HepG2 (cell line): Measurements from ENCODE around the gene EEF1AKMT3. TPM values are rescaled to one million over a fixed set of nuclear protein-coding genes. Genes with fewer than 3 reads are reported as not detected.
A peak's percentile ranks its signal among the peaks of the same experiment; 100 is the strongest.

ENCODE experiments used
- ATAC-seq: fragments of 200-7000 bp; cut with Tn5 transposase; 3 replicates; pipeline ENCODE4 v1.9.1; 2020; ENCODE audit warnings: mild to moderate bottlenecking, moderate library complexity
- BruUV-seq: library from RNA; stranded (reverse); fragments of 400-500 nt; replicated peaks from 2 replicates; lab custom pipeline; 2021; lab: Mats Ljungman, UMichigan
- CTCF ChIA-PET: fragments of 300-600 bp; formaldehyde crosslinking; extraction: SDS; loops from one replicate; lab custom pipeline; 2021; ENCODE audit warnings: low total read pairs, inconsistent platforms, low intra/inter-chr PET ratio; lab: Yijun Ruan, JAX
- POLR2A ChIA-PET: fragments of 350-600 bp; sonication (Branson Sonifier 250); formaldehyde crosslinking; loops from one replicate; lab custom pipeline; 2020; ENCODE audit warnings: antibody characterized with exemption, inconsistent platforms; lab: Yijun Ruan, JAX
- DNase-seq: peaks from one replicate; pipeline ENCODE4 v3.0.0-alpha.2; 2015; ENCODE audit warnings: low spot score
- FAIRE-seq: peaks from 3 replicates; lab custom pipeline; 2011; peaks lifted over from hg19 to GRCh38; lab: Jason Lieb, UNC
- H2AFZ ChIP-seq: one replicate; pipeline ENCODE4 v1.6.1; 2011; ENCODE audit warnings: low read length, inconsistent platforms
- H3K27ac ChIP-seq: fragments of 300-600 bp; 3 replicates; pipeline ENCODE4 v1.8.0; 2011; ENCODE audit warnings: mixed run types, mild to moderate bottlenecking, mixed read lengths, low read length, inconsistent platforms; ENCODE audit not compliant: insufficient read depth; ENCODE audit errors: extremely low read length
- H3K27me3 ChIP-seq, 2 experiments: fragments of 200-600 bp in 1 of 2; 2 replicates in 1 of 2; 3 replicates in 1 of 2; pipeline versions ENCODE4 v1.6.0 to v1.8.0; 2011; ENCODE audit warnings: low read length in 2 of 2, mild to moderate bottlenecking in 2 of 2, moderate library complexity in 2 of 2, inconsistent platforms in 1 of 2; ENCODE audit not compliant: insufficient read depth in 2 of 2, control insufficient read depth in 1 of 2
- H3K36me3 ChIP-seq, 2 experiments: fragments of 200-600 bp in 1 of 2; replicated peaks in 1 of 2; 2 replicates in 1 of 2; 3 replicates in 1 of 2; pipeline versions ENCODE4 v1.5.1 to v1.8.0; 2011; ENCODE audit warnings: low read length in 2 of 2, inconsistent platforms in 1 of 2; ENCODE audit not compliant: insufficient read depth in 2 of 2, control insufficient read depth in 1 of 2
- H3K4me1 ChIP-seq: 2 replicates; pipeline ENCODE4 v1.5.1; 2012; ENCODE audit warnings: low read length, inconsistent platforms; ENCODE audit not compliant: insufficient read depth
- H3K4me2 ChIP-seq: 2 replicates; pipeline ENCODE4 v1.6.0; 2011; ENCODE audit warnings: low read depth, low read length, inconsistent platforms
- H3K4me3 ChIP-seq, 3 experiments: fragments of 200-600 bp in 1 of 3; sonication (generic), shearing (Covaris generic) in 1 of 3; replicated peaks in 1 of 3; 2 replicates each; pipeline ENCODE4 v1.5.1; 2011 to 2016; ENCODE audit warnings: low read length in 3 of 3, inconsistent platforms in 2 of 3, low read depth in 2 of 3, mild to moderate bottlenecking in 2 of 3, control low read depth in 1 of 3, mixed read lengths in 1 of 3; ENCODE audit not compliant: insufficient read depth in 1 of 3
- H3K79me2 ChIP-seq: one replicate; pipeline ENCODE4 v1.6.1; 2011; ENCODE audit warnings: low read length, inconsistent platforms; ENCODE audit not compliant: insufficient read depth
- H3K9ac ChIP-seq: 2 replicates; pipeline ENCODE4 v1.6.0; 2011; ENCODE audit warnings: mild to moderate bottlenecking, low read depth, low read length, inconsistent platforms; ENCODE audit not compliant: insufficient read depth
- H3K9me3 ChIP-seq: 2 replicates; pipeline ENCODE4 v1.5.1; 2012; ENCODE audit warnings: mild to moderate bottlenecking, low read length
- H4K20me1 ChIP-seq: 2 replicates; pipeline ENCODE4 v1.6.0; 2011; ENCODE audit warnings: inconsistent platforms, mild to moderate bottlenecking, low read length, moderate library complexity; ENCODE audit not compliant: insufficient read depth
- EEA1 ChIP-seq: sonication (generic); formaldehyde crosslinking; IDR thresholded peaks from 2 replicates; pipeline ENCODE4 v1.5.1; 2020; ENCODE audit warnings: mild to moderate bottlenecking, missing genetic modification reagents, borderline replicate concordance
- KLF6 ChIP-seq: IDR thresholded peaks from 2 replicates; pipeline ENCODE4 v1.8.0; 2016; ENCODE audit warnings: missing biosample characterization, missing genetic modification reagents
- MAFF ChIP-seq: IDR thresholded peaks from 2 replicates; pipeline ENCODE4 v1.6.1; 2011; ENCODE audit warnings: low read depth, low read length, improper control_type of control experiment
- PHF20 ChIP-seq: sonication (generic); formaldehyde crosslinking; IDR thresholded peaks from 2 replicates; pipeline ENCODE4 v1.5.0; 2020; ENCODE audit warnings: mild to moderate bottlenecking, missing genetic modification reagents
- SP2 ChIP-seq: sonication (generic); formaldehyde crosslinking; IDR thresholded peaks from 2 replicates; pipeline ENCODE4 v1.5.1; 2020; ENCODE audit warnings: mild to moderate bottlenecking, missing genetic modification reagents
- ZHX1 ChIP-seq: sonication (generic); formaldehyde crosslinking; IDR thresholded peaks from 2 replicates; pipeline ENCODE4 v1.8.1; 2022; ENCODE audit warnings: low read depth, mild to moderate bottlenecking, missing genetic modification reagents
- WGBS: methylation state at CpG from one replicate; pipeline ENCODE4 v1.1.6; 2017; ENCODE audit warnings: low lambda C conversion rate; 5-methylcytosine and 5-hydroxymethylcytosine counted together
- in situ Hi-C: cut with HindIII; loops from 2 replicates; pipeline ENCODE4 v1.10.0; 2017; ENCODE audit warnings: low pct_unique_long_range_greater_than_20kb; ENCODE audit not compliant: extremely low pct_ligation_motif_present
- intact Hi-C: fragments of 100-400 bp; cut with micrococcal nuclease; formaldehyde crosslinking; loops from one replicate; pipeline ENCODE4 v1.10.0; 2022; ENCODE audit not compliant: unreplicated experiment
- polyA plus RNA-seq, 8 experiments: library from polyadenylated mRNA; depleted of rRNA in 3 of 8; stranded (reverse) in 7 of 8; unstranded in 1 of 8; fragments of >200 nt; fragmentation: Illumina TruSeq in 4 of 8; extraction: Trizol in 4 of 8; gene quantifications; 2 replicates each; pipeline versions ENCODE4 v1.2.1 to v1.2.3, GENCODE V29; 2011 to 2016; ENCODE audit warnings: low read depth in 4 of 8, missing spikeins in 1 of 8, mixed read lengths in 1 of 8; ENCODE audit not compliant: insufficient read depth in 1 of 8
- total RNA-seq, 5 experiments: library from RNA; depleted of rRNA; stranded (reverse); fragments of >200 nt; fragmentation: Illumina TruSeq; extraction: Trizol; gene quantifications; 2 replicates each; pipeline ENCODE4 v1.2.3, GENCODE V29; 2016; ENCODE audit warnings: low read depth in 1 of 5

Gene EEF1AKMT3
- total and polyA plus RNA-seq, 2 of the 13 experiments (the other 11 are each of a cell fraction or from before 2014, with no cell fraction given) = 4.7 to 11.4 TPM

DNA sequence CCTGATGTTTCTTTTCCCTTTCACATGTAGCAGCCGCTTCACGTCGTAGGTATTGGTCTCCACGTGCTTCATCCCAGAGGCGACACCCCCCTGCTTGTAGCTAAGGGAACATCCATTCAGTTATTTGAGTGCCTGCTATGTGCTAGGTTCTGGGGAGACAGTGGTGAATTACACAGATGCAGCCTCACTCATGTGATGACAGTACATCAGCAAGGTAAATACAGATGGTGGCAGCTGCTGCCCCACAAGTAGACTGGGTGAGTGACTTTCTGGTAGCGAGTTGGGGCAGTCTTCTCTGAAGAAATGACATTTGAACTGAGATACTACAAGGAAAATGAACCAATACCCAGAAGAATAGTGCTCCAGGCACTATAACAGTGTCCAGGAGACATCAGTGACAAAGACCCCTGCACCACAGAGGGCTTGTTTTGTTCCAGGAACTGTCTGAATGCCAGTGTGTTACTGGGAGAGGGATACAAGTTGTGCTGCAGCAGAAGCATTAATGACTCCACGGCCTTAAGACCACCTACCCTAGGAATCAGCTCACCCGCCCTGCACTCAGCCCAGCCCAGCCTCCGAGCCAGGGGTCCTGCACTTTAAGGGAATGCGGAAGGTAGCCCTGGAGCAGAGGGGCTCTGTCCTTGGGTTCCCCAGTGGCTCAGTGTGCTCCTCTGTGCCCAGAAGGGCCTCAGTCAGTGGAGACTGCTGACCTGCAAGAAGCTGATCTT lies 38.8 kb downstream of the EEF1AKMT3 start:
- intact Hi-C loops = no loop called here
- H2AFZ ChIP-seq = no peak overlapping the region
- FAIRE-seq (no peak), DNase-seq (no peak), ATAC-seq (no peak)
- H3K36me3 ChIP-seq = peaks cover 0 to 3% of the 10 kb centered on the region in 2 experiments; a peak in 2 of 5 replicates
- H3K4me1 ChIP-seq = peaks cover 42% of the 10 kb centered on the region
- no peaks in the 10 kb centered on the region for H3K9me3 ChIP-seq
- no peak overlapping the region for H3K9ac ChIP-seq
- BruUV-seq = no TSS peak
- in situ Hi-C loops = no loop called here
- TF ChIP-seq SP2 (CRISPR knock-in tag) = no peak
- no peak for TF ChIP-seq KLF6 (CRISPR knock-in tag)
- POLR2A ChIA-PET = no interaction called here
- H3K4me2 ChIP-seq = no peak overlapping the region
- CTCF ChIA-PET = no interaction called here
- H3K27me3 ChIP-seq = no peaks in the 10 kb centered on the region
- no peaks in the 10 kb centered on the region for H3K79me2 ChIP-seq
- 95% methylated on average over 7 of the region's 10 CpGs for WGBS
- H3K4me3 ChIP-seq = no peak overlapping the region
- H4K20me1 ChIP-seq = no peaks in the 10 kb centered on the region
- no peak overlapping the region for H3K27ac ChIP-seq

- no peak overlapping the region for H3K4me3 ChIP-seq
- ATAC-seq = peak; percentile 4
- BruUV-seq = no TSS peak
- in situ Hi-C loops (no loop called here), intact Hi-C loops (no loop called here)
- no peak overlapping the region for H2AFZ ChIP-seq
- no peak for DNase-seq
- FAIRE-seq = no peak
- H3K27ac ChIP-seq = peak overlapping the region; percentile 65
- ChIA-PET CTCF (interaction anchor here (0.7 kb wide), 1 partner anchor 92 kb away, joined by 4 read pairs; no protein-coding TSS in a partner anchor), POLR2A (interaction anchor here (1.0 to 1.9 kb wide), 3 partner anchors 30 to 41 kb away, joined by 3 to 6 read pairs (median 3); partner anchors contain the start of genes CTDSP2, EEF1AKMT3, METTL1 and TSFM)
- no peak overlapping the region for H3K9ac ChIP-seq
- H3K4me1 ChIP-seq = peaks cover 63% of the 10 kb centered on the region
- no peaks in the 10 kb centered on the region for H4K20me1 ChIP-seq
- H3K27me3 ChIP-seq = no peaks in the 10 kb centered on the region
- no peaks in the 10 kb centered on the region for H3K79me2 ChIP-seq
- no peak overlapping the region for H3K4me2 ChIP-seq
- H3K36me3 ChIP-seq = no peaks in the 10 kb centered on the region
- TF ChIP-seq EEA1 (0 out of 2 replicates have a peak, but pooled peaks have one; percentile 7), MAFF (no peak), PHF20 (CRISPR knock-in tag) (no peak), ZHX1 (CRISPR knock-in tag) (no peak)
- 83% methylated on average over 9 of the region's 14 CpGs for WGBS
- H3K9me3 ChIP-seq = no peaks in the 10 kb centered on the region
Measured at GRCh38 chr12:57813111-57813970, 40.9 kb downstream of the EEF1AKMT3 start.
